ENCODE results near the gene ZNF646.

The ZNF646 gene, protein sequence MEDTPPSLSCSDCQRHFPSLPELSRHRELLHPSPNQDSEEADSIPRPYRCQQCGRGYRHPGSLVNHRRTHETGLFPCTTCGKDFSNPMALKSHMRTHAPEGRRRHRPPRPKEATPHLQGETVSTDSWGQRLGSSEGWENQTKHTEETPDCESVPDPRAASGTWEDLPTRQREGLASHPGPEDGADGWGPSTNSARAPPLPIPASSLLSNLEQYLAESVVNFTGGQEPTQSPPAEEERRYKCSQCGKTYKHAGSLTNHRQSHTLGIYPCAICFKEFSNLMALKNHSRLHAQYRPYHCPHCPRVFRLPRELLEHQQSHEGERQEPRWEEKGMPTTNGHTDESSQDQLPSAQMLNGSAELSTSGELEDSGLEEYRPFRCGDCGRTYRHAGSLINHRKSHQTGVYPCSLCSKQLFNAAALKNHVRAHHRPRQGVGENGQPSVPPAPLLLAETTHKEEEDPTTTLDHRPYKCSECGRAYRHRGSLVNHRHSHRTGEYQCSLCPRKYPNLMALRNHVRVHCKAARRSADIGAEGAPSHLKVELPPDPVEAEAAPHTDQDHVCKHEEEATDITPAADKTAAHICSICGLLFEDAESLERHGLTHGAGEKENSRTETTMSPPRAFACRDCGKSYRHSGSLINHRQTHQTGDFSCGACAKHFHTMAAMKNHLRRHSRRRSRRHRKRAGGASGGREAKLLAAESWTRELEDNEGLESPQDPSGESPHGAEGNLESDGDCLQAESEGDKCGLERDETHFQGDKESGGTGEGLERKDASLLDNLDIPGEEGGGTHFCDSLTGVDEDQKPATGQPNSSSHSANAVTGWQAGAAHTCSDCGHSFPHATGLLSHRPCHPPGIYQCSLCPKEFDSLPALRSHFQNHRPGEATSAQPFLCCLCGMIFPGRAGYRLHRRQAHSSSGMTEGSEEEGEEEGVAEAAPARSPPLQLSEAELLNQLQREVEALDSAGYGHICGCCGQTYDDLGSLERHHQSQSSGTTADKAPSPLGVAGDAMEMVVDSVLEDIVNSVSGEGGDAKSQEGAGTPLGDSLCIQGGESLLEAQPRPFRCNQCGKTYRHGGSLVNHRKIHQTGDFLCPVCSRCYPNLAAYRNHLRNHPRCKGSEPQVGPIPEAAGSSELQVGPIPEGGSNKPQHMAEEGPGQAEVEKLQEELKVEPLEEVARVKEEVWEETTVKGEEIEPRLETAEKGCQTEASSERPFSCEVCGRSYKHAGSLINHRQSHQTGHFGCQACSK (N-terminal part only)

DNA sequence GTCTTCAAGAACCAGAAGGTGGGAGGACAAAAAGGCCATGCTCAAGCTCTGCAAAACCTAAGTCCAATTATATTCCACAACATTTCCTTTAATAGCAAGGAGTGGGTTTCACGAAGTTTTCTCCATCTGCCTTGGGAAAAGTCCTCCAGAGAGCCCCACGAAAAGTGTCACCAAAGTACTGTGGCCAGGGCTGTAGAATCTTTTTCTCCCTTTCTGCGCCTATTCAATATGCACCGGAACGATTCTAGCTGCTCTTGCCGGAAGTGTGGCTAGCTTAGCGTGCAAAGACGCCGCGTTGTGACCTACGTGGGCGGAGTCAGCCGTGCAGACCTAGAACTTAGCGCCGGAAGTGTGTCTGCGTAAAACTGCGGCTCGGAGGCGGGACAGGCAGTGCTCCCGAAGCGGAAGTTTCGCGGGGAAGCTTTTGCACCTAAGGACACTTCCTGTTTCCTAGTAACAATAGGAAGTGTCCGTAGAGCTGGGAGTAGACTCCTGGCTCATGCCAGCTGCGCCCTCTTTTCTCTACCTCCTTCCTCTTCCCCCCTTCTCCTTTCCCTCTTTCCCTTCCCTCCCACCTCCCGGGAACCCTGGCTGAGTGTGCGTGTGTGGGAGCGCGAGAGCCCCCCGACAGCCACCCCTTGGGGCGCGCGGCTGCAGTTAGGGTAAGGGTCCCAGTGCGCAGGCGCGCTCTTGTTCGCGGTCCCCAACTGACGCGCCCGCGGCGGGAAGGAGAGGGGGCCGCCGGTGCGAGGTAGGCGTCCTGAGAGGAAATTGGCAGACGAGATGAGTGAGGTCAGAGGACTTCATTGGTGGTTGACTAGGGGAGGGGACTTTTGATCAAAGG lies at the start of gene ZNF646, which contains the start of gene ZNF668:
ZNF646 (plus strand) TSS at position 453 of the 844 bp plus-strand sequence. CDS start 1,903 bp downstream, outside the sequence.
ZNF668 (minus strand) TSS at position 271 of the 844 bp plus-strand sequence. CDS start 9,781 bp downstream, outside the sequence.
- peak; percentile 94 for DNase-seq

DNA sequence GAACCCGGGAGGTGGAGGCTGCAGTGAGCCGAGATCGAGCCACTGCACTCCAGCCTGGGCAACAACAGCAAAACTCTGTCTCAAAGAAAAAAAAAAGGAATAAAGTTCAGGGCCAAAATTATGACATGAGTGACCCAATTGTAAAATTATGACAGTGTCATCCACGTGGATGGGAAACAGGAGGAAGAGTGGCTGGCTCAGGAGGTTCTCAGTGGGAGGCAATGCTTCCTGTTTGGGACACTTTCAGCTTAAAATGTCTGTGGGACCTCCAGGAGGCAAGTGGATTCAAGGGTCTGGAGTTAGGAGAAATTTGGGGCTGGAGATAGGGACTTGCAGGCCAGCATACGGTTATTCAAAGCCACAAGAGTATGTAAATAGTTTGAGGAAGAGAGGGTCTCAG lies 48.9 kb upstream of the ZNF646 start:
- no peak for DNase-seq

DNA sequence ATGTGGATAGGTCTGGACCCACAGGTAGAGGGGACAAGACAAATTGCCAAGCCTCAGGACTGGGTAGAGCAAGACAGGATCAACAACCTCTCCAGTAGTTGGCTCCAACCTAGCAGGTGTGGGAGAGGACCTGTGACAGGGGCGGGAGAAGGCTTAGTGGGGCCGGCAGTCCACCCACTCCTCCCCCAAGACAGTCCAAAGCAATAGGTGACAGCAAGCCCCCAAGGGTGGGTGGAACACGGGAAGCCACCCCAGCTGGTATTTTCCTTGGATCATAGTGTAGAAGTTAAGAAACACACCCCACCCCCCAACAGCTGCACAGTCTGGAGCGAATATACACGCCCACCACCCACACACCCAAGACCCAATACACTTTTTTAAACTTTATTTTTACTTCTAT lies 45.0 kb upstream of the ZNF646 start:
- DNase-seq, result no peak

DNA sequence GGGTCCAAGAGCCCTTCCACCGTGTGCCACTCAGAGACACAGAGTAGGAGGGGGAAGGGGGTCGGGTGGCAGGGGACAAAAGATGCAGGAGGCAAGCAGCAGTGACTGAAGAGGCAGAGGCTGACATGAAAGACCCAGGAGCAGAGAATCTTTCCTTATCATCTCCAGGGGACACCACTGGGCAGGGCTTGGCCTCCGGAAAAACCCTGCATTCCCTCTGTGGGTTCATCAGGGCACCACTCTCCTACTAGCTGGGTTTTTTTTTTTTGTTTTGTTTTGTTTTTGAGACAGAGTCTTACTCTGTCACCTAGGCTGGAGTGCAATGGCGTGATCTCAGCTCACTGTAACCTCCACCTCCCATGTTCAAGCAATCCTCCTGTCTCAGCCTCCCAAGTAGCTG lies 42.9 kb upstream of the ZNF646 start:
- DNase-seq, result no peak

DNA sequence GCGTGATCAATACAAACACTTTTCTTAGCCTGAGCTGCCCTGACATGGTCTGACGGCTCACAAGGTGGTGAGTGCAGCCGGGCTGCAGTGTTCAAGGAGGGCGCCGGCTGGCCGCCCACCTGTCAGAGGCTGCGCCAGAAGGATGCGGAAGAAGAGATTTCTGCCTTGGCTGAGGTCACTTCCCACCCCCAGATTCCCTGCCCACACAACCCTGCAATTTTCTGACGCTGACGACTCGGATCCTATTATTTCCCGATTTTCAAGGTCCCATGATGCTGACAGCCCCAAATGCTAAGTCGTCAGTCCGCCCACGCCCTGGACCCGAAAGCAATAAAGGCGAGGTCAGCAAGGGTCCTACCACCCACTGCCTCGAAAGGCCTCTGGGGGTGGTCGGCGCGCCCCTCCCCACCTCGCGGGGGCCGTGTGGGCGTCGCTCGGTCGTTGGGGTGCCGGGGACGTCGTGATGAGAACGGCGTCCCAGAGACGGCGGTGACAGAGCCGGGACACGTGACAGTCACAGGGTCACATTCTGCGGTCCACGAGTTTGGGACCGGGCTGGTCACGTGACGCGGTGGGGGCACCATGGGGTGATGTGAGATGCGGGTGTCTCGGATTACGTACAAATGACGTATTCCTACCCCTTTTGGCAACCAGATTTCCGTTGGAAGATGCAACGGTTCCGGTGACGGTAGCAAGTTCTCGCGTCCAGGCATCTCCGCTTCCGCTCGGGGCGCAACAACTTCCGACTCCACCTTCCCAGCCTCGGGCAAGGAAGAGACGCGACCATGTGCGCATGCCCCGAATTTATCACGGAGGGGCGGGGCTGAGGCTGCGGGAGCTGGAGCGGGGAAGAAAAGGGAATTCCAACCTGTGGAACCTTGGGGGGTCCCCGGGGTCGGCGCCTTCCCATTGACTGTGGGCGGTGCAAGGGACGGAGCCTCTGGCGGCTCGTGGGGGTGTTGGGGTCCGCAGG lies 41.2 kb upstream of the ZNF646 start, which contains the start of gene STX4:
STX4 (plus strand) TSS at position 823 of the 973 bp plus-strand sequence. CDS start 248 bp downstream, outside the sequence.
- DNase-seq, result peak; percentile 94

DNA sequence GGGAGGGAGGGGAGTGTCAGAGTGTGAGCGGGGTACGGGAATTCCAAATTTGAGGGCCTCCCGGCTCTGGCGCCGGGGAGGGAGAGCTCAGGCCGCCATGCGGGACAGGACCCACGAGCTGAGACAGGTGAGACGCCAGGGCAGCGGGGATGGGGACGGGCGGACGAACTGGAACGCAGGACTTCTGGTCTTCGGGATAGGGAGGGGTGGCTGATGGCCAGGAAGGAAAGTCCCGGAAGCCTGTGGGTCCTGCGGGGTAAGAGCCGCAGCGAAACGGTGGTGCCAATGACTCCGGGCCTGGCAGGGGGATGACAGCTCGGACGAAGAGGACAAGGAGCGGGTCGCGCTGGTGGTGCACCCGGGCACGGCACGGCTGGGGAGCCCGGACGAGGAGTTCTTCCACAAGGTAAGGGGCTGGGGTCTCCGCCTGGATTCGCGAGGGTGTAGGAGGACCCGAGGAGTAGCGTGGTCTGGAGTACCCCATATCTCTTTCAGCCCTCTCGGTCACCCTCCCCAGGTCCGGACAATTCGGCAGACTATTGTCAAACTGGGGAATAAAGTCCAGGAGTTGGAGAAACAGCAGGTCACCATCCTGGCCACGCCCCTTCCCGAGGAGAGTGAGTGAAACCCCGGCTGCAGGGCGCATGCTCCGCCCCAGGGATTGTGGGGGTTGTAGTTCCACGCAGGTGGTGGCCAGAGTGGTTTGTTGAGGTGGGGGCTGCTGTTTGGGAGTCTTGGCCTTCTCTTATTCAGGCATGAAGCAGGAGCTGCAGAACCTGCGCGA lies 40.3 kb upstream of the ZNF646 start:
- DNase-seq, result peak; percentile 86

DNA sequence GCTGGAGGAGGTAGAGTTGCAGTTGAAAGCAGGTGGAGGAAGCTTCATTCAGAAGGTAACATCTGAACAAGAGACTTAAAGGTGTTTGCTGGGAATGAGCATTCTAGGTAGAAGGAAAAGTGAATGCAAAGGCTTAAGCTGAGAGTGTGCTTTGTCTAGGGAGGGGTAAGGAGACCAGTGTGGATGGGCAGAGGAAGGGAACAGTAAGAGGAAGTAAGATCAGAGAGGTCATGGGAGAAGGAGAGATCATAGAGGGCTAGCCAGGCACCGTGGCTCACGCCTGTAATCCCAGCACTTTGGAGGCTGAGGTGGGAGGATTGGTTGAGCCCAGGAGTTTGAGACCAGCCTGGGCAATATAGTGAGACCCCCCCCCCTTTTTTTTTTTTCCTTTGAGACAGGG lies 37.5 kb upstream of the ZNF646 start:
- no peak for DNase-seq

DNA sequence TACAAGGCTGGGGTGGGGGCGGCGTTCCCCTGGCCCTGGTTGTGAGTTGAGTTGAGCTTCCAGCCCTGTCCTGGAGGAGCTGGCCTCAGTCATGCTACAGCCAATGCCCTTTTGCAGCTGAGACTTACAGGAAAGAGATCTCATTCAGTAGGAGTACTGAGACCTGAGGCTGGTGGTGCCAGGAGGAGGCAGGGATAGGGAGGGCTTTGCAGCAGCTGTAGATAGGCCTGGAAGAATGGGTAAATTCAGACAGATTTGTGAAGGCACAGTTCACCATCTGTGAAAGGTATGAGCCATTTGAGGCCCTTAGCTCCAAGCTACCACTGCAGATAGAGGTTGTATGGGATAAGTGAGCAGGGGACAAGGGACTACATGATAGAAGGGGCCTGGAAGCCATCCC lies 35.2 kb upstream of the ZNF646 start:
- DNase-seq, result no peak

DNA sequence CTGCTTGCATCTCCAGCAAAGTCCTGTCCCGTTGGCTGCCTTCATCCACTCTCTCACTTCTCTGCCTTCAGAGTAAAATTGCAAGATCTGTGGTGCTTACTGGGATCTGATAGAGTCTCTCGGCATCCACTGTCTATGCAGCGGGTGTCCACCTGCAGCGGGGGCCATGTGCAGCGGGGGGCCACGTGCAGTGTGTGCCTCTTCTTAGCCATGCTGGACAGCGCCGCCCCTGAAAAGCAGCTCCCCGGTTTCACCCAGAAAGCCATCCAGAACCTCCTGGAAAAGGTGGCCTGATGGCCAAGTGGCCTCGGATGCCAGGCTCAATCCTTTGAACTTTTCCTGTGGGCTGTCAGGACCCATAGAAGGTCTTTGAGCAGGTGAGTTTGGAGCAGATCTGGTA lies 31.4 kb upstream of the ZNF646 start:
- no peak for DNase-seq

DNA sequence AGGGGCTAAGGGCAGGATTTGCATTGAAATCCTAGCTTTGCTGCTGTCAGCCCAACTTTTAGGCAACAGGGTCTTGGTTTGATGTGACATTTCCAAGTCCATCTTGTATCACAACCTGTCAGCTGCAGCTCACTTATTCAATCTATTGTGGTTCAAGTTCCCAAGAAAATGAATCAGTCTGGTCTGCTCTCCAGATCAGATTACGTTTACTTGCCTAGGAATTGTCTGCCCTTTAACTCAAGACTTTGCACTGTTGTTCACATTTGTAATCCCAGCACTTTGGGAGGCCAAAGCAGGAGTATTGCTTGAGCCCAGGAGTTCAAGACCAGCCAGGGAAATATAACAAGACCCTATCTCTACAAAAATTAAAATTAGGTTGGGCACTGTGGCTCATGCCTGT lies 30.9 kb upstream of the ZNF646 start:
- DNase-seq, result no peak

DNA sequence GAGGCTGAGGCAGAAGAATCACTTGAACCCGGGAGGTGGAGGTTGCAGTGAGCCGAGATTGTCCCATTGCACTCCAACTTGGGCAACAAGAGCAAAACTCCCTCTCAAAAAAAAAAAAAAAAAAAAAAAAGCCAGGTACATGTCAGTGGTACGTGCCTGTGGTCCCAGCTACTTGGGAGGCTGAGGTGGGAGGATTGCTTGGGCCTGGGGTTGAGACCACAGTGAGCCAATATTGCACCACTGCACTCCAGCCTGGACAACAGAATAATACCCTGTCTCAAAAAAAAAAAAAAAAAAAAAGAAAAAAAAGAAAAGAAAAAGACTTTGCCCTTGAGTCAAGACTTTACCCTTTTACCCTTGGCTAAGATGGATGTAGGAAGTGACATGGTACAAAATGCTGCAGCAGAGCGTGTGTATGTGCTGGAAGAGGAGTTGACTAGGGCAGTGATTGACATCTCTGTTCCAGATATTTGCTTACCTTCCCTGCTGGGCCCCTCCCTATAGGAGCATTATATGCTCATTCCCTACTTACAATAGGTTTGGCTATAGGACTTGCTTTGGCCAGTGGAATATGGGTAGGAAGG lies 30.2 kb upstream of the ZNF646 start:
- no peak for DNase-seq

DNA sequence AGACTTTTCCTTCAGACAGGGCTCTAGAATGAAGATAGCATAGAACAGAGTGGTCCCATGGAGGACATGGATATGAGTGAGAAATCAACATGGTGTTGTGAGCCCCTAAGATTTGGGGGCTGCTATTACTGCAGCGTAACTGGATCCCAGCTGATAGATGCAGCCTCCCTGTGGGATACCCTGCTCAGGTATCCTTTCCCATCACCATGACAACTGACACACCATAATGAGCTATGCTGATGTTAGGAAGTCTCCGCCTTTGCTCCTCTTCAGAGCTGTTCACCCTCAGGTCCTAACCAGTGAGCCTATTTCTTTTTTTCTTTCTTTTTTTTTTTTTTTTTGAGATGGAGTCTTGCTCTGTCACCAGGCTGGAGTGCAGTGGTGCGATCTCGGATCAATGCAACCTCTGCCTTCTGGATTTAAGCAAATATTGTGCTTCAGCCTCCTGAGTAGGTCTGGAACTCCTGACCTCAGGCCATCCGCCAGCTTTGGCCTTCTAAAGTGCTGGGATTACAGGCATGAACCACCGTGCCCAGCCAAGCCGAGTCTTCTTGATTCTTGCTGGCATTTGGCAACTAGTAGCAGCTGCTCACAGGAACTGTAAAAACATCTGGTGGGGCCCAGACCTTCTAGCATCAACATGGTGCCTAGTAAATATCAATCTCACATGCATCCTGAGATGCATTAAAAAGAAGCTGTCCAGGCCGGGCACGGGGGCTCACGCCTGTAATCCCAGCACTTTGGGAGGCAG lies 23.8 kb upstream of the ZNF646 start:
- no peak for DNase-seq

DNA sequence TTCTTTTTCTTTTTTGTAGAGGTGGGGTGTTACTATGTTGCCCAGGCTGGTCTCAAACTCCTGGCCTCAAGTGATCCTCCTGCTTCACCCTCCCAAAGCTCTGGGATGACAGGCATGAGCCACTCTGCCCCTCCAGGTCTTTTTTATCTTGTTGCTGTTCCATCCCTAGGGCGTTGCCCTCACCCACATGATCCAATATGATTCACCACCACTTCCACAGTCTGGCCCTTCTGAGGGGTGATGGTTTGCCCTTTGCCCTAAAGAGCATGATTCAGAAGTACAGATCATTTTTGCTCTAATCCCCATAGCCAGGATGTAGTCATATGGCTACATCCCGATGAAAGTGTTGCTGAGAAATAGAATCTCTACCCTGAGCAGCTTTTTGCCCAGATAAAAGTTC lies 22.1 kb upstream of the ZNF646 start:
- no peak for DNase-seq

DNA sequence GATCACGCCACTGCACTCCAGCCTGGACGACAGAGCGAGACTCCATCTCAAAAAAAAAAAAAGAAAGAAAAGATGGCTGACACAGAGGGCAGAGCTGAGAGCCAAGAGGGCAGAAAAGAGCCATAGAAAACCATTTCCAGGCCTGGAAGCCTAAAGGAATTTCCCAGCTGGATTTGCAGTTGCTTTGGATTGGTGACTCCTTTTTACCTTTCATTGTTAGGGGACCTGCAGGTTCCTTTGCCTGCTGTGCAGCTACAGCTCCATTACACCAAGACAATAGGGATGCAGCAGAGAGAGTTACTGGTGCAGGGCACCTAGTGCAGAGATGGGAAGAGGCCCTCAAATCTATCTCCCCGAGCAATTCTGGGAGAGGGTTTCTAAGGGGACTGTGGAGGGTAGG lies 18.6 kb upstream of the ZNF646 start:
- no peak for DNase-seq

DNA sequence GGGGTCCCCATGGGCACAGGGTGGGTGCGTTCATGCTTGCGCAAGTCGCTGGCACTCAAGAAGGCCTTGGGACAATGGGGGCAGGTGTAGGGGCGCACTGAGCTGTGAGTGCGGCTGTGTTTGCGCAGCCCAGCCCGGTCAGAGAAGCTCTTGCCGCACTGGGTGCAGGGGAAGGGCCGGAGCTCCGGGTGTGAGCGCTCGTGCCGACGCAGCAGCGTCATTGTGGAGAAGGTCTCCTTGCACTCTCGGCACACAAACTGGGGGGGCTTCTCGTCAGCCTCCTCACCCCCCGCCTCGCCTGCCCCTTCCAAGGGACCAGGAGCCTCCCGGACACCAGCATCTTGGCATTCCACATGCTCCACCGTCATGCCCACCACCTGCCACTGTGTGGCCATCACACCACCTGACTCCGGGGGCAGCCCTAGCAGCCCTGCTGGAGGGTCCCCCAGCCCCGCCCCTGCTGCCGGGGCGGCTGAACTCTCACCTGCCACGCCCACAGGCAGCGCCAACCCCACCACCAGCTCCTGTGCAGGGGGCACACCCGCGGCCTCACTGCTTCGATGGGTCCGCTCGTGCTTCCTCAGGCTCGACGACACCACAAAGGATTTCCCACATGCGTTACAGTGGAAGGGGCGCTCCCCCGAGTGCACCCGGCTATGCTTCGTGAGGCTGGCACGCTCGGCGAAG lies 13.0 kb upstream of the ZNF646 start:
- no peak for DNase-seq

DNA sequence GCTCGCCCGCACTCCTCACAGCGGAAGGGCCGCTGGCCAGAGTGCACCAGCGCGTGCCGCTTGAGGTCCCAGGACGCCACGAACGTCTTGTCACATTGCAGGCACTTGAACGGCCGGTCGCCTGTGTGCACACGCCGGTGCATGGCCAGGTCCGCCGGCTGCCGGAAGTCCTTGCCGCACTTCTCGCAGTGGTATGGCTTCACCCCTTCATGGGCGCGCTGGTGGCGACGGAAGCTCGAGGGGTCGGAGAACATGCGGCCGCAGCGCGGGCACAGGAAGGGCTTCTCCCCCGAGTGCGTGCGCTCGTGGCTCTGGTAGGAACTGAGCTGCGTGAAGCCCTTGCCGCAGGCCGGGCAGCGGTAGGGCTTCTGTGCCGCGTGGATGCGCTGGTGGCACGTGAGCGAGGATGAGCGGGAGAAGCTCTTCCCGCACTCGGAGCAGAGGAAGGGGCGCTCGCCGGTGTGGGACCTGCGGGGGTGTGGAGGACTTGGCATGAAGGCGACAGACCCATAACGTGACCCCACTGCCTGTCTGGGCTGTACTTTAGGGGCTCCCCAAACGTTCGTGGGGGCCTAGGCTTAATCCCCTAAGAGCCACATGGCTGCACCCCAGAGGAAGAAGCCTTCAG lies 12.3 kb upstream of the ZNF646 start:
- no peak for DNase-seq

DNA sequence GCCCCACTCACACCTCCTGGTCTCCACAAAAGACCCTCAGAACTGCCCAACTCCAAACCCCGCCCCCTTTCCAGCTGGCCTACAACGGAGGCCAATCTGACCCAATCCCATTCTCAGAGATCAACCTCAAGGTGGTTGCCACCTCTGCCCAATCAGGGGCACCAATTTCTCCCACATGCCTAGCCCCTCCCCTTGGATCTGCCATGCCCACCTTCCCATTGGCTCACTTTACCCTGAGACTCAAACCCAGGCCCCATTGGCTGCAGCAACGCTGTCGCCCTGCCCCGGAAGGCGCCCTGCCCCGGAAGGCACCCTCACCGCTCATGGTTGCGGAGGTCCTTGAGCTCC lies 10.8 kb upstream of the ZNF646 start:
- DNase-seq, result no peak
